Mesenteric fat pad (tissue), 1 donor: ENCODE data around the gene IGFN1. TPM values are rescaled to one million over a fixed set of nuclear protein-coding genes. Genes with fewer than 3 reads are reported as not detected.

Experiments used
- DNase-seq: peaks from one replicate; pipeline ENCODE4 v3.0.0-alpha.2; 2020; ENCODE audit warnings: low spot score
- total RNA-seq: library from RNA; stranded (reverse); fragmentation: NEBNext Ultra II Directional; extraction: Animal tissue kit (Norgen Biotek cat#: 25700); gene quantifications from one replicate; pipeline ENCODE4 v1.2.1, GENCODE V29; 2021
- donor health status: DM: yes; HTN: yes; CAD: no.

The IGFN1 gene
- total RNA-seq, 1 donor from 2014 or later: not detected

GRCh38 chr1:201261771-201262547 lies 71.3 kb downstream of the IGFN1 start:
- peak; percentile 82 for DNase-seq

GRCh38 chr1:201262963-201263608 lies 72.5 kb downstream of the IGFN1 start:
- peak; percentile 62 for DNase-seq

DNA sequence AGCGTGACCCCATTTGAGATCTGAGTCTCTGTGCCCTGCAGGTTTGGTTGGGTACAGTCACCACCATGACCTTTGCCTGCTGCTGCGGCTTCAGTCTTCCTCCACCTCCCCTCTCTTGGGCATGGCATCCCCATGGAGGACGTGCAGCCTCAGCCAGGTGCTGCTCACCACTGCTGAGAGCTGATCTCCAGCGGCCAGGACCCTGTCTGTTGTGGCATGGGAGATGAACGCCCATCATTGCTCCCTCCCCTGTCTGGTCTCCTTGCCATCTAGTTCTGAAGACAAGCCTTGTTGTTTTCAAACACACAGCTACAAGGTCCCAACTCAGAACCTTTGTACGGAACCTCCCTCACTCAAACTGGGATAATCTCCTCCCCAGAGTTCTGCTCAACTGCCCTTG lies 73.4 kb downstream of the IGFN1 start:
- DNase-seq: peak; percentile 45

DNA sequence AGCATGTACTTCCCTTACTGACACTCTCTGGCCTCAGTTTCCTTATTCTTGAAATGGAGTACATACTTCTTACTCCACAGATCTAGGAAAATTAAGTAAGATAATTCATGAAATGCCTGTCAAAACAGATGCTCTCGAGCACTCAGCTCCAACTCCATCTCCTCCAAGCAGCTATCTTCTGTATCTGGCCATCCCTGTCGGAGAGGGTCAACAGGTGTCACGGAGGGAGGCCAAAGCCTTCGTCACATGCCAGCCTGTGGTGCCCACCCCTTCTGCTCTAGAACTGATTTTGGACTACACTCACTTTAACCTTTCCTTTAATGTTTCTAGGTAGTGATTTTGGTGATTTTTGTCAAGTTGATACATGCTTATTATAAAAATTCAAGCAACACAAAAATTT lies 73.9 kb downstream of the IGFN1 start:
- no peak for DNase-seq

DNA sequence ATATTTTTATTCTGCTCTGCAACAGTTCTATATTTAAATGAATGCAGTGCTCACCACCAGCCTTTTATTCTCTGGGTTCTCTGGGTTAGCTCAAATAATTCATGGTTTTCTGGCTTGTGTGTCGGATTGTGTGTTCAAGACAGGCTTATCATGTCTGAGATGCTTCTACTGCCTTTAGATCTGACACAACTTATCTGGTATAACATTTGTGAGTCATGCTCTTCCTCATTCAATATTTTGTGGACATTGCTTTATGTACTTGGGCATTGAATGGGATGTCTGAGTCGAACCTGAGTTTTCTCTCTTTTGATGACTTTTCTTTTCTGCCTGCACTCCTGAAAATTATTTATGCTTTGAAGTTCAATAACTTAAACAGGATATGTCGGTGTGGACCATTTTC lies 75.1 kb downstream of the IGFN1 start:
- no peak for DNase-seq

DNA sequence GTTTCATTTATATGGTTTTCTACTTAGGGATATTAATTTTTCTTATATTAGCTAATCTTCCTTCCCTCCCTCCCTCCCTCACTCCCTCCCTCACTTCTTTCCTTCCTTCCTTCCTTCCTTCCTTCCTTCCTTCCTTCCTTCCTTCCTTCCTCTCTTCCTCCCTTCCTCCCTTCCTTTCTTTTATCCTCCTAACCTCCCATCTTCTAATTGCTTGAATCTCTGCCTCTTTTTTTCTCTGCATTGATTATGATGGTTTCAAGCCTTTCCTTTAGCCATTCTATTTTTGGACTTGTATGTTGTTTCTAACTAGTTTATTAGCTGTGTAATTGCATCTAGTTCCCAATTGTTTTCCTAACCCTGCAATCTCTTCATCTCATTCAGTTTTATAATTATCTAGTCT lies 75.7 kb downstream of the IGFN1 start:
- DNase-seq: no peak

DNA sequence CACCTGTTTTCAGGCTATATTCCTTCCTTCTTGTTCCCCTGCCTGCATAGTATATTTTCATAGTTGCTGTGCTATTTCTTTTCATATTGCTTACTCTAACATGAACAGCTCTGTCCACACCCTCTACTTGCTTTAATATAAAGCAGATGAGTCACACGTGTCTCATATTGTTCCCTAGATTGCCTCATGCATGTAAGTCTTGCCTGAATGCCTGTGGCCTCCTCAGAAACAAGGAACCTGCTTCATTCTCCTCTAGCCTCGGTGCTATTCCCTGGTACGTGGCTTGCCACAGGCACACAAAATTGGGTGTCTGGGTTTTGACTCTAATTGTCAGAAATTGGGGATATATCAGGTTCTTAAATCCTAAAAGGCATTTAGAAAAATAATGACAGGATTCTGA lies 76.2 kb downstream of the IGFN1 start:
- no peak for DNase-seq

DNA sequence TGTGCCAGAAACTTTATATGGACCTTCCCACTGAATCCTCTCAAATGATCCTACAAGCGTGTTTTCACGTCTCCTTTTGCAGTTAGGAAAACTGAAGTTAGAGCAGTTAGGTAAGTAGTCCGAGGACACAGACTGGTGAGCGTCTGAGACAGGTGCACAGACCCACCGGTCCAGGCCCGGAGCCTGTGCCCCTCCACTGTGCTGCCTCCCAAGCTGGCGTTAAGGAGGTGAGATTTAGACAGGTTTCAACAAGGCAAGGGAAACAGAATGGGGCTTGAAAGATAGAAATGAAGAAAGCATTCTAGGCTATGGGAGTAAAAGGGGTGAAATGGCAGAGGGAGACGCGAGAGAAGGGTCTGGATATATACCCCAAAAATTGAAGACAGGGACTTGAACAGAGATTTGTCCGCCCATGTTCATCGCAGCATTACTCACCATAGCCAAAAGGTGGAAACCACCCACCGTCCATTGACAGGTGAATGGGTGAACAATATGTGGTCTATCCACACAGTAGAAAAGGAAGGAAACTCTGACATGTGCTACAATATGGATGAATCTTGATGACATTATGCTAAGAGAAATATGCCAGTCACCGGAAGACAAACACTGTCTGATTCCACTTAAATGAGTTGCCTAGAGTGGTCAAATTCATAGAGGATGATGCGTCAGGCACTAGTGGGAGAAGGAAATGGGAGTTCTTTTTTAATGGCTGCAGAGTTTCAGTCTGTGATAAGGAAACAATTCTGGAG lies 77.0 kb downstream of the IGFN1 start:
- peak; percentile 55 for DNase-seq

GRCh38 chr1:201268604-201269151 lies 78.1 kb downstream of the IGFN1 start:
- peak; percentile 33 for DNase-seq

DNA sequence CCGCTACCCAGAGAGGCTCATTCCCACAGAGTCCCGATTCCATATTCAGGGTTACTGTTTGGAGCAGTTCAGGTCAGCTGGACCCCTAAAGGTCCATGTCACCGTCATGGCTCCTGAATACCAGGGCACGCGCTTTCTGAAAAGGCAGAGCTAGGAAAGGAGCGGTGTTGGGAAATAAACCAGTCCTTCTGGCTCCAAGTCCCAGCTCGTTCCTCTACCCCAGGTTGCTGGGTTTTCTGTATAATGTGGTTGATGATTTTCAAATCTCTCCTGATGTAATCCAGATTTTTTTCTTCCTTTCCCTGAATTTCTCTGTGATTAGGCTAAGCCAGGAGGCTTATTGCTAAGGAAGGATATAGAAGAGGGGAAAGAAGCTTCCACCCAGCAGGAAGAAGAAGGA lies 78.7 kb downstream of the IGFN1 start:
- DNase-seq: no peak

GRCh38 chr1:201269900-201270410 lies 79.3 kb downstream of the IGFN1 start:
- DNase-seq: peak; percentile 59

GRCh38 chr1:201270616-201271390 lies 80.2 kb downstream of the IGFN1 start:
- DNase-seq: no peak

DNA sequence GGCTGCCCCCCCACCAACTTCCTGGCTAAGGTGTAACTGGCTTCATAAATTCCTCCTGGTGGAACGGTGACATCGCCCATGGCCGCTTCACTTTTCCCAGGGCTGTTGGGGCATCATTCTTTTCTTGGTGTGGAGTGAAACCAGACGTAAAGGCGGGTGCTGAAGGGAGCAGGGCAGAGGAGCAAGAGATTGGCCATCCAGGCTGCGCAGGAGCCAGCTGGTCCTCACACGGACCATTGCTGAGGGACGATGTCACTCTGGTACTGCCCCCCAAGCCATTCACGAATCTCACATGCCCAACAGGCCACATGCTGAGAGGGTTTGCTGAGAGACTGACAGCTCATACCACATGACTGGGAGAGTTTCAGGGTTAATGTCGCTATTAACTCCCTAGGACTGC lies 82.2 kb downstream of the IGFN1 start:
- DNase-seq: no peak

DNA sequence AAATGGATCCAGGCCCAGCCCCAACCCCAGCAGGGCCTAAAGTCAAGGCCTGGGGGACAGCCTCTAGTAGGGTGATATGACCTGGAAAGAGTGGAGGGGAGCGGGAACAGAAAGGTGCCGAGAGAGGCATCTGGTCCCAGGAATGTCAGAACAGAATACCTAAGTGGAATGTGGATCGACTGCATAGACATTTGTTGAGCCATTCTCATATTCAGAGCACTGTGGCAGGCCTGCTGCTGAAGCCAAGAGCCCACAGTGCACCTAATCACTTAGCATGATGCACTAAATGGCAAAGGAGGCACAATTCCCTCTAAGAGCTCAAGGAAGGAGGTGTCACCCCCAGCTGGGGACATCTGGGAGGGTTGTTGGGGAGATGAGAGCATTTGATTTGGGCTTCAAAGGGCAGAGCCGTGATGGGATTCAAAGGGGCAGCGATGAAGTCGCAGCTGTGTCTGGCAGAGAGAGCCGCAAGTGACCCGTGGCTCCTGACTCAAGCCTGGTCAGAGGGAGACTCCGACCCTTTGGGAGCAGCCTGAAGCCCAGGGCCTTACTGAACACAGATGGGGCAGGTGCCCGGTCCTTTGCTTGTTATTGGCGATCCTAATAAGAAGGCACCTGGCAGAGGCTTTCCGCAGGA lies 84.1 kb downstream of the IGFN1 start:
- no peak for DNase-seq

GRCh38 chr1:201275253-201275666 lies 84.6 kb downstream of the IGFN1 start:
- DNase-seq: no peak

GRCh38 chr1:201276891-201277290 lies 86.3 kb downstream of the IGFN1 start:
- no peak for DNase-seq

DNA sequence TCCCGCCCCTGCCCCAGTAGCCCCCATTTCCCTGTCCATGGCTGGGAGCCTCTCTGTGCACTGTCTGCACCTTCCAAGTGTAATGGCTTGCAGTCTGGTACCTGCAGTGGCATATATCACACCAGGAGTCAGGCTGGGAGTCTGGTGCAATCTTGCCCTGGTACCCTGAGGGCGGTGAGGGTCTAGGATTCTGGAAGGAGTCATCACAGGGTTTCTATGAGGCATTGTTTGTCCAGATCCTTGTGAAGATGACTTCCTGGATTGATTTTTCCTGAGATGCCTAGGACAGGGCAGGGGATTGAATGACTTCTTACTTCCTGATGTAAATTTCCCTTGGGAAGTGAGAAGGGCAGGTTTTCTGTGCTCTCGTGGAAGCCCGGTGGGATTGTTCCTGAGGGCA lies 86.8 kb downstream of the IGFN1 start:
- DNase-seq: no peak
